HL-60/S4 treated with retinoic acid at 250 ng/mL for 4 days and 3 days (cell line): ENCODE results near the gene COL6A3.

Source experiments
- in situ Hi-C: fragments of 300-500 bp; cut with MboI; formaldehyde crosslinking; loops from 2 replicates; pipeline ENCODE4 v1.7.0; 2022; ENCODE audit warnings: low sequenced_read_pairs

COL6A3 gene

DNA sequence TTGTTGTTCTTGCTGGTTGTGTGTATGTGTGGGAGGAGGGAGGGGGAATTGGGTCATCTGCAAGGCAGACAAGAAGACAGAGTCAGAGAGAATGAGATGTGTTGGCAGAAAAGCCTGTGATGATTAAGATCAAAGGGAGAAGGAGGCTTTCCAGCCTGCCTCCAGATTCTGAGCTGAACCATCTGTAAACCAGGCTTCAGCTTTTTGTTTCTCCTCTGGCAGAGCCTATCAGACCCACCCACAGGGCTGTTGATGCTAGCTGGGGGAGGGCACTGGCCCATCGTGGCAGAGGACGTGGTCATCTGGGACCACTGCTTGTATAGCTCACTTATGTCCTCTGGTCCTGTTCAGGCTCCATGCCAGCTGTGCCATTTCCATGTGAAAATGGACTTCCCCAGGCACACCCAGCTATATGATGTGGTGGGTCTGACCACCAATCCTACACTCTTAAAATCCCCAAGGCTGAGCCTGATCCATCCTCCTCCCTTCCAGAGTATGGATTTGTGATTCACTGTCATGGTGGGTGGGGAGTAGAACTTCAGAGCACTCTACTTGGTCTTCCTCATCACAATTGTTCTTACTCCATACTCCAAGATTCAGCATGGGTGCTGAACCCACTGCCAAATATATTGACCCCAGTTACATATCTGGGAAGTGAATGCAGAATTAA, 27.8 kb upstream of the COL6A3 start:
- in situ Hi-C loops, result no loop called here

DNA sequence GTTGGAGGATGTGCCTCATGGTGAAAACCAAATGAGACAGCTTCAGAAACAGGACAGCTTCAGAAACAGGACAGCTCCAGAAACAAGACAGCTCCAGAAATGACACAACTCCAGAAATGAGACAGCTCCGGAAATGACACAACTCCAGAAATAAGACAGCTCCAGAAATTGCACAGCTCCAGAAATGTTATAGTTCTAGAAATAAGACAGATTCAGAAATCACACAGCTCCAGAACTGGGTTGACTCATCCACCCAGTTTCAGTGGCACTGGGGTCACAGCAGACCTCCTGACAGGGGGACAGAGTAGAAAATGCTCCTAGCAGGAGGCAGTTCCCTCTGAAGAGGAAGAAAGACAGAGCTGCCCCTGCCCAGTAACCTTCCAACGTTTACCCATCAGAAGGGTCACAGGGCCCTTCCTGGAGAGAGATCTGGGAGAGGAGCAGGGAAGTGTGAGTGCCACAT, 26.9 kb upstream of the COL6A3 start:
- in situ Hi-C loops, result no loop called here

DNA sequence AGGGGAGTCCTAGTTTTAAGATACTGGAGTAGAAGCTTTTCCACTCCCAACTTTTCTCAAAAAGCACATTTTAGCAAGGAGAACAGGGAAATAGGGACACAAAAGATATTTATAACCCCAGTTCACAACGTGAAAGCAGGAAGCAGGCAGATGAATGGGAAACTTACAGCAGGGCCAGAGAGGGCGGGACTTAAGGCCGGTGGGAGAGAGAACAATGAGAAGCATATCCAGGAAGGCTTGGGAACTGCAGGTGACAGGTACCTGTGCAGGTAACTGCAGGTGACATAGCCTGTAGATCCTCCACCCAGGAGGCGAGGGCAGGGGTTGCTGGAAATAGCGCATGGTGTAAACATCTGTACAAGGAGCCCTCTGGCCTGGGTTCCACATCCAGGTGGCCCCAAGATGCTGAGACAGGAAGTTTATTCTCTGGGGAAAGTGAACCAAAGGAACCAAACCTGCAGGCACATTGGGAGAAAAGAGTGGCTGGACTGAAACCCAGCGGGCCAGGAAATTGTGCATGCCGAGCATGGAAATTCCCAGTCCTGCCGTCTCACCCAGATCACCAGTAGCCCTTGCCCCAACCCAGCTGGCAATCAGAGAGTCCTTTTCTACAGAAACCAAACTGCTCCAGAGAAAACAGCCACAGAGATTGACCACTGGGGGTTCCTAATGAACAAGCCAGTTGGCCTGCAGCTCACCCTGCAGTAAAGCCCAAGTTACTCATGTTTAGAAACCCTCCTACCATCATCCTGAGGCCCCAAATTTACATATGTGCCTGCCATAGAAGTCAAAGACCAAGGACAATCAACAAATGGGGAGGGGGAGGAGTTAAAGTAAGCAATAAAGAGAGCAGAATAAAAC, 24.3 kb upstream of the COL6A3 start:
- in situ Hi-C loops, result no loop called here

DNA sequence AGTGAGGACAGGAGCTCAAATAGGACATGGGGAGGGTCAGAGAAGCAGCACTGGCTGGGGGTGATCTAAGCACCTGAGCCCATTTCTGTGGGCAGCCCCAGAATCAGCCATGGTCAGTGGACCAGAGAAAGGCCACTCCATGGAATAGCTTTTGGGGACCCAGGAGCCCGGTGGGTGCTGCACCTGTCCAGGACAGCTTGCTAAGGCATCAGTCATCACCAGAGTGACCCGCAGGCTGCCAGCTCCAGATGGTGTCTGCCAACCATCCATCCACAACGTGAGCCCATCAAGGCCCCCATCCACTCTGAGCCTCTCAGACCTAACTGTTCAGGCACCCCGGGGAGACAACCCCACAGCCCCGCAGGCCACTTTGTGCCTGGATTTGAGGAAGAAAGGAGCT, 23.6 kb upstream of the COL6A3 start:
- in situ Hi-C loops, result no loop called here

DNA sequence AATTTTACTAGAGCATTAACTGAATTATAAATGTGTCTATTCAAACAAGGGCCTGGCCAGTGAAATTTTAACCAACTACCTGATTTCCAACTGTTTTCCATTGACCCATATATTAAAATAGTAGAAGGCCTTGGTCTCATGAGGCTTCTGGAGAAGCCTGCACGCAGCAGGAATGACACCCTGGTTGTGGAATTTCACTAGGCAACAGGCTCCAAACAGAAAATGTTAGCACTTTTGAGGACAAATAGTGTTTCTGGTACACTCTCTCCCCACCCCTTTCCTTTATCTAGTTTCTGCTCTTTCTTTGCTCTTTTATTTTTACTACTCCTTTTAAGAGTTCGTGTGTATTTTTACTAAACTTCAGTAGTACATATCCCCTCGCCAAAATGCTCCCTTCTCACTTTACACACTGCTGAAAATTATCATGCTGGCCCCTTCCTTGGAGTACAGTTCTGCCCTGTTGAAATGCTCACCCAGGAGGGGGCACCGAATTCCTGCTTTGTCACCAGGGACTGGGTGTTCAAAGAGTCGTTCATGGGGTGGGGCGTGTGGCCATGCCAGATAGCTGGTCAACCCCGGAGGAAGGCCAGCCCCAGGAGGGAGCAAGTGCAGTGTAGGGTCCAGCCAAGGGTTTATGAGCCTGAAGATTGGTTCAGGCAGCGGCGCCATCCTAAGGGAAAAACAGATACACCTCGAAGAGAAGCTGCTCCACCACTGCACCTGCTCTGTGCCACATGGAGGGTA, 22.1 kb upstream of the COL6A3 start:
- in situ Hi-C loops, result no loop called here

DNA sequence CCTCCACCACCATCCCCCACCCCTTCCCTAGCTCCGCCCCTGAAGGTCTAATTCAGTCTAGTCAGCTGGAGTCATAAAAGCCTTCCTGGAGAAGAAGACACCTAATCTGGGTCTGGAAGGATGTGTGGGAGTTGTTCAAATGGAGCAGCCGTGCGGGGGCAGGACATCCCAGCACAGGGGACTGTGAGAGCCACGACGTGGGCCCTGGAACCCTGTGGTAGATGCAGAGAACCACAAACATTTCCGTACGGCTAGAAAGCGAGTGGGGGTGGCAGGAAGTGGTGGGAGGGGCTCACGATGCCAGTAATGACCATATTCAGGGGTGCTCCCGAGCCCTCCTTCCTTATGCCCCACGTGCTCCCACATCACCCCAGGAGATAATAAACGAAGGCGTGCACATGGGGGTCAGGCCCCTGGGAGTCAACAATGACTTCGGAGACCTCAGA, 20.9 kb upstream of the COL6A3 start:
- in situ Hi-C loops, result no loop called here

DNA sequence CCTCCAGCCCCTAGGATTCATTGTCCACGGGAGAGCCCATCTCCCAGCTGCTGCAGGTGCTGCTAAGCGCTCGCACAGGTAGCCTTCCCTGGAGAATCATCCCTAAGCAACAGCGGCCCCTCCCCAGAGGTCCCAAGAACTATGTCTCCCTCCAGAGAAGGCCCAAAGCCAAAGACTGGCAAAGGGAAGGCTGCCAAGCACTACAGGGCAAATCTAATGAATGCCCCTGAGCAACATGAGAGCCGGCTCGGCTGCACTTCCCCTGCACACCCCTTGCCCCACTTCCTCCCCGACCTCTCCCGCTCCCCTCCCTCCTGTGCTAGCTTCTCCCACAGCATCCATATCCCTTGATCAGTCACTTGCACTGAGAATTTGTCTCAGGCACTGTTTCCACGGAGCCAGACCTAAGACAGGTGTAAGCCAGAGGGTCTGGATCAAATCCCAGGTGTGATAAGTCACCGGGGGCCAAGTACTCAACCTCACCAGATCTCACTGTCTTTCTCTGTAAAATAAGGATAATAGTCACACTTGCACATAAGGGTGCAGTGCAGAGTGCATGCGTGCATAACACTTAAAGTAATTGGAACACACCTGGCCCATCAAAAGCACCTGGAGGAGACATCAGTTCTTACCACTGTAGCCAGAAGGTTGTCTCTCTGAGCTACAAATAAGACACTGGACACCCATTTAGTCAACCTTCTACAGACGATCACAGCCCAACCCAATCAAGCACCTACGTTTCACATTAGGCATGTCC, 20.1 kb upstream of the COL6A3 start:
- in situ Hi-C loops, result no loop called here

DNA sequence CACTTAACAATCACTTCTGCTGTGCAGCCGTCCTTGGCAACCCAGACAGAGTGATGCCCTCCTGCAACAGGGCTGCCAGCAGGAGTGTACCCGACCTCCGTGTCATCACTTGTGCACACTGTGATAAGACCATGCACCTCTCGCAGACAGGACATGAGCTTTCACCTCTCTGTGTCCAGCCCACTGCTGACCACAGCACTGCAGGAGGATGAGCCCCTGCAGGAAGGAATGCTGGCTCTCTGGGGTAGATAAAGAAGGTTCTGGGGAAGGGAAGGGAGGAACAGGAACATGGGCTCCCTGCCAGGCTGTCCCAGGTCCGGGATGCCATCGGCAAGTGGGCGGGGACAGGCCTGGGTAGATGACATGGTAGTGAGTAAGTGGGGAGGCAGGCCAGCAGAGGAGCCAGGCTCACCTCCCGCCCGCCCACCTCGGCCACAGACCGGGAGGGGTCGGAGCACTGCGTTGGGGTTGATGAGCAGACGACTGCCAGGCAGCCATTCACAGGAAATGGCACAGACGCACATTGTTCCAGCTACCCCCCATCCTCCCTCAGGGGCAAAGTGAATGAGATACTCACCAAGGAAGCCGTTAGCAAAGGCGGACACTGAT, 18.6 kb upstream of the COL6A3 start:
- in situ Hi-C loops, result no loop called here

DNA sequence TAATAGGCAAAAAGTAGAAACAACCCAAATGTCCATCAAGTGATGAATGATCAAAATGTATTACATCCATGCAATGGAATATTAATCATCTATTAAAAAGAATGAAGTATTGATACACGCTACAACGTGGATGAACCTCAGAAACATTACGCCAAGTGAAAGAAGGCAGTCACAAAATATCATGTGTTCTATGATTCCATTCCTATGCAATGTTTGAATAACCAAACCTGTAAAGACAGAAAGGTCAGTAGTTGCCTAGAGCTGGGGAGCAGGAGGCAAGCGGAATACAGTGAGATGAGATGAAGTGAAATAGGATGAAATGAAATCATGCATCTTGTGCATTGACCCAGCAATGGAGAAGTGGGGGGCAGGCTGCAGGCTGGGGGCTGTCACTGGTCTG, 17.9 kb upstream of the COL6A3 start:
- in situ Hi-C loops, result no loop called here

DNA sequence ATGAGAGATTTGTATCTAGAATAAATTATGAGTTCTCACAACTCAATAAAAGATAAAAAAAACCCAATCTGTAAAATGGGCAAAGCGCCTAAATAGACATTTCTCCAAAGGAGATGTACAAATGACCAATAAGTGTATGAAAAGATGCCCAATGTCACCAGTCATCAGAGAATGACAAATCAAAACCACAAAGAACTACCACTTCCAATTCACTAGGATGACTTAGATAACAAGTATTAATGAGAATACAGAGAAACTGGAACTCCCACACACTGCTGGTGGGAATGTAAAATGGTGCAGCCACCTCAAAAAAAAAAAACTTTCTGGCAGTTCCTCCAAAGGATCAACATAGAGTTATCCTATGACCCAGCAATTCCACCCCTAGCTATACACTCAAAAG, 17.4 kb upstream of the COL6A3 start:
- in situ Hi-C loops, result no loop called here

DNA sequence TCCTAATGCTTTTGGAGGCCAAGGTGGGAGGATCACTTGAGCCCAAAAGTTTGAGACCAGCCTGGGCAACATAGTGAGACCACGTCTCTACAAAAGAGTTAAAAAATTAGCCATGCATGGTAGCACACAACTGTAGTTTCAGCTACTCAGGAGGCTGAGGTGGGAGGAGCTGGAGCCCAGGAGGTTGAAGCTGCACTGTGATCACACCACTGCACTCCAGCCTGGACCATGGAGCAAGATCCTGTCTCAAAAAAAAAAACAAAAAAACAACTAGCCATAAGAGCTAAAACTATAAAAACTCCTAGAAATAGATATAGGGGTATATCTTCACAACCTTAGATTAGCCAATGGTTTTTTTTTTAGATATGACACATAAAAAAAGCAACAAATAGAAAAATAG, 16.9 kb upstream of the COL6A3 start:
- in situ Hi-C loops, result no loop called here

DNA sequence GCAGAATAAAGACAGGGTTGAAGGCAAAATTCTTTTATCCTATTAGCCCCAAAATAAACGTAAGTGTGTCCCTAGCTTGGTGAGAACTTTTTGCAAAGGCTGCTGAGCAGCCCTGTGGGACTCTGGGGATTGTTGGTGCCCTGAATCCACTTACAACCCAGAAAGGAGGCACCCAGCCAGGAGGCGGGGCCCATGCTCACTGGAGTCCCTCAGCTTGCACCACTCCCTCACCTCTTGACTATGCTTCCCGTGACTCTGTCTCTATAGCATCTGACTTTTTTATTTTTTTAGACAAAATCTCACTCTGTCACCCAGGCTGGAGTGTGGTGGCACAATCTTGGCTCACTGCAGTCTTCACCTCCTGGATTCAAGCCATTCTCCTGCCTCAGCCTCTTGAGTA, 15.8 kb upstream of the COL6A3 start:
- in situ Hi-C loops, result no loop called here

DNA sequence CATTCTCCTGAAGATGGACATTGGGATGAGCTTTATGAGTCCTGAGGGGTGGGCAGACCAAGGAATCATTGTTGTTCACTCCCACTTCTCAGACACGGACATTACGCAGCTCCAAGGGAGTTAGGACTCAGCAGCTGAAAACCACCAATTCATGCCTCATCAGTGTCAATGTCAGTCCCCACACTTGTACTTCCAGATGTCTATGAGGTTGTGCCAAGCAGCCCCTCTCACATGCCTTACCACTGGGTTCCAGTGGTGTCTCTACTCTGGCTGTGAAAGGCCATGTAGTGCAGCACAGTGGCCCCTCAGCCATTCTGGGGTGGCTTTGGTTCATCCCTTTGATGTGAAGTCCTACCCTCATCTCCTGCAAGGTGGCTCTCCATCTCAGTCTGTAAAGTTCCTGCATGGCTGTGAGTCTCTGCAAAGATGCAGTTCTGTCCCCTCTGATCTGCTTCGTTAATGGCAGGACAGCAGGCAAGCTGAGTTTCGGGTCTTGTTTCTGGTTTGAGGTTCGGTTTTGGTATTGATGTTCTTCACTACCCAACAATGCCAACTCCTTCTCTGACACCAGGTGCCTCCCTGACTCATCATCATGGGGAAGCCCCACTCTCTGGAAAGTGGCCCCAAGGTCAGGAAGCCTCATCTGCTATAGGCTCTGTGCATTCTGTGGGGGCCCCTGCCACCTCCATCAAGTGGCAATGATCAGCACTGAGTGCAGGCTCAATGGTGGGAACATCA, 14.0 kb upstream of the COL6A3 start:
- in situ Hi-C loops, result no loop called here

DNA sequence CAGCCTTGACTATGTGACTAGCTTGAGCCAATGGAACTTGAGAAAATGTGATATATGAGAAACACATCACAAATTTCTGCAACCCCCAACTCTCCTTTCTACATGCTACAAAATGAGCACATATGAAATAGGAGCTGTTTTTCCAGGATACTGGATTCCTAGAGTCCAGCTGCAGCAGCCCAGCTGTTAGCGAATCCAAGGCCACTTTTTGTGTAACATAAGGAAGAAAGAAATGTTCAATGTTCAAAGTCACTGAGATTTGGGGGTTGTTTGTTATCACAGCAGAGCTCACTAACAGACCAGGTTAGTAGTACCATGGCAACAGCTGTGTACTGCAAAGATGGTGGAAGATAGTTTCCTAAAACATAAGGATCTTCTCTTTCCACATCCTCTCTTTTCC, 12.6 kb upstream of the COL6A3 start:
- in situ Hi-C loops, result no loop called here

DNA sequence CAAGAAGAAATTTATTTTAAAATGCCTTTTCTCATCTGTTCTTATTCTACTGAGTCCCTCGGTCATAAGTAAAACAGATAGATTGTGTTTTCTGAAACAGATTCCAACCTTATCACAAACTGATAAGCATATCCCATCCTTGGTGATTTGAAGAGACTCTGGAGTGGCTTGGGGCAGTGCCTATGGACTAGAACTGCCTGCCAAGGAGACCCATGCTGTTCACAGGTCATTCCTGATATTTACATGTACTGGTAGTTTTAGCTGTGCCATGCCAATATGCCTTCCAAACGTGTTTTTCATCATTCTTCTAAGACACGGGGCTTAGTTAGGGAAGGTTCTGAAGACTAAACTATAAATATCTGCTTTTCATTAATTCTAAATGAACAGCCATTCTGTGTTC, 11.4 kb upstream of the COL6A3 start:
- in situ Hi-C loops, result no loop called here

DNA sequence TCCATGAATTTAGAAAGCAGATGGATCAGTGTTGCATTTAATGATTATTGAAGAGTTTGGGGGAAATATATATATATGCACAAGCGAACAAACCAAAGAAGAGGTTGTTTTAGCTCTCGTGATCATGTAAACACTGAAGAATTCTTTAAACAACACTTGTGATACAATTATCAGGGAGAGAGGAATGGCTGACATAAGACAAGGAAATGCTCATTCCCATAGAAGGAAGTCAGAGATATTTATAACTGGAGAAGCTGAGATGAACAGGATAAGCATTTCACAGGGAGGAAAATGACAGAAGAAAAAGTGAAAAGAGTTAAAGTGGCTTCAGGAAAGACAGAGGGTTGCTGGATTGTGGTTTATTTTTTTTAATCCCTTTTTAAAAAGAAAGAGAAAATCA, 10.6 kb upstream of the COL6A3 start:
- in situ Hi-C loops, result no loop called here

DNA sequence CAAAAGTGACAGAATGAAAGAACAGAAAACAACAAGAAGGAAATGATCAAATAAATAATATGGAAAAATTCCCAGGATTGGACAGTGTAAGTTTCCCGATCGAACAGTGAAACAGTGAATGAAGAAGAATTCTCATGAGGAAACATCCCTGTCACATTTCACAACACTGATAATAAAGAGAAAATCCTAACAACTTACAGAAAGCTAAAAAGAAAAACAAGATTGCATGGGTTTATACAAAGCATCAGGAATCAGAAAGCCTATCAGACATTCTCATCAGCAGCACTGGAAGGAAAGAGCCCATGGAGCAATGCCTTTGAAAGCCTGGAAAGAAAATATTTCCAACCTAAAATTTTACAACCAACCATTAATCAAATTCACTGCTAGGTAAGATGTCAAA, 9.9 kb upstream of the COL6A3 start:
- in situ Hi-C loops, result no loop called here

DNA sequence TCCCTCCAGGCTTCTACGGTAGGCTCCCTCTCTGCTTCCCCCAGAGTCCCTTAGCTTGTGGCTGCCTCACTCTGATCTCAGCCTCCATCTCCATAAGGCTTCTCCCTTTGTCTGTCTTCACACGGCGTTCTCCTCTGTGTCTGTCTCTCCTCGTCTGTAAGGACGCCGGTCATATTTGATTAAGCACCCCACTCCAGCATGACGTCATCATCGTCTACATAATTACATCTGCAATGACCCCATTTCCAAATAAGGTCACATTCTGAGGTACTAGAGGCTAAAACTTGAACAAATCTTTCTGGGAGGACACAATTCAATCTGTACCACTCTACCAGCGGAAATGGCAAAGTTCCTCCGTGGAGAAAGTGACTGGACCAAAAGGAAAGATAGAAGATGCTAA, 8.3 kb upstream of the COL6A3 start:
- in situ Hi-C loops, result no loop called here

DNA sequence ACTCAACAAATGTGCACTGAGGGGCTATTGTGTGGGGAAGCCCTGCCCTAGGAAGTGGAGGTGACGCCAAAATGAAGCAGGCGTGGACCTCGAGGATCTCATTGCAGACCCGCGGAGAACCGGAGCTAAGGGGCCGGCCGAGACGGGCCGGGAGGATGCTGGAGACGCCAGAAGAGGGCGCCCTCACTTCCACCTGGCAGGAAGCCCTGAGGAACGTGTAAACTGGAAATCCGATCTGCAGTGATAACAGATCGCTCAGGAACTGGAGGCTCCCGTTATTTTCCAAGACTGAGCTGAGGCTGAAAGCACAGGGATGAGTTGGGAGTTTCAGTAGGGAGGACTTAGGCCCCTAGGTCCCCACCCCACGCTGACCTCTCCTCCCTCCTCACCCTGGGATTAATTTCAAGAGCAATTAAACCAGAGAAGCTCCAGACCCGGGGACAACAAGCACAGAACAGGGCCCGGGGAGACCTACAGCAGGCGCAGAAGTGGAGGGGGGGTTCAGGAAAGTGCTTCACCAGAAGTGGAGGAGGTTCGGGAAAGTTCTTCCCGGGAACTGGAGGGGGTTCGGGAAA, 7.7 kb upstream of the COL6A3 start:
- in situ Hi-C loops, result no loop called here

DNA sequence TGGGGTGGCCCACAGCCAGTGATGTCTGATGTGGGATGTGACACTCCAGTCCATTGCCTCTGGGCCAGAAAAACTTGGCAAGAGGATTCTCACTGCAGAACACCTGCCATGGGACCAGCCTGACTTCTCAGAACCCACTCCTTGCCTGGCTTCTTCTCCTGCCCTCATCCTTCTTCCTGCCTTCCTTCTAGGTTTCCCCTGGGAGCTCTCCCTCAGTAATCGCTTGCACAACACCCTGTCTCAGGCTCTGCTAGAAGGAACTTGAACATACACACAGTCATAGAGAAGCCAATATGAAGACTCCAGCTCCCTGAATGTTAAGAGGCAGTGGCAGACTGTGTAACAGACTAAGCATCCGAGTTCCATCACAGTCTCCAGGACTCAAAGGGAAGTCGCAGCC, 4.3 kb upstream of the COL6A3 start:
- in situ Hi-C loops, result no loop called here
